ENCODE results near the gene CDH8. TPM values are rescaled to one million over a fixed set of nuclear protein-coding genes. Genes with fewer than 3 reads are reported as not detected.

CDH8 gene
- total and polyA plus RNA-seq, 7 donors = 0.13 to 3.9 (median 0.83) TPM; not detected in 2

GRCh38 chr16:61606581-61606980 lies 429.7 kb downstream of the CDH8 start:
- 57 to 75% methylated on average over 1 of the region's 1 CpG for WGBS, 2 donors
- intact Hi-C loops (cut with DNase I) = no loop called here
- Histone ChIP-seq H3K4me3 (no peak overlapping the region), H3K36me3 (no peaks in the 10 kb centered on the region), H3K4me1 (no peaks in the 10 kb centered on the region), H3K27me3 (no peaks in the 10 kb centered on the region), H3K27ac (no peak overlapping the region), H3K9me3 (no peaks in the 10 kb centered on the region)
- DNase-seq = no peak
- TF ChIP-seq POLR2AphosphoS5 (IDR thresholded peaks at IDR 0.05) (no peak), CTCF (IDR thresholded peaks at IDR 0.05) (no peak), EP300 (IDR thresholded peaks at IDR 0.05) (no peak), POLR2A (IDR thresholded peaks at IDR 0.05) (no peak)
